Activated CD4-positive, alpha-beta memory T cell treated with anti-CD3 and anti-CD28 coated beads for 36 hours (primary cell): Measurements from ENCODE around the gene MTTP. TPM values are rescaled to one million over a fixed set of nuclear protein-coding genes. Genes with fewer than 3 reads are reported as not detected.
"Not testable (repeated sequence)": the region's sequence is repeated elsewhere in the genome, so short reads cannot be mapped to it uniquely, and the experiment has no call there.

Experiments used
- CTCF ChIA-PET: fragments of 350-600 bp; sonication (Branson Sonifier 250); formaldehyde crosslinking; loops from one replicate; lab custom pipeline; 2021; ENCODE audit warnings: antibody characterized with exemption, inconsistent platforms; lab: Charles Lee
- POLR2A ChIA-PET: fragments of 350-600 bp; sonication (Branson Sonifier 250); formaldehyde crosslinking; loops from one replicate; lab custom pipeline; 2021; ENCODE audit warnings: antibody characterized with exemption; lab: Charles Lee
- DNase-seq: peaks from one replicate; pipeline ENCODE4 v3.0.0-alpha.2; 2020
- H3K27ac Mint-ChIP-seq: one replicate; pipeline ENCODE4 v1.8.0; 2021; ENCODE audit warnings: mixed read lengths
- H3K27me3 Mint-ChIP-seq: one replicate; pipeline ENCODE4 v1.8.0; 2021; ENCODE audit warnings: mixed read lengths
- H3K36me3 Mint-ChIP-seq: one replicate; pipeline ENCODE4 v1.8.0; 2021; ENCODE audit warnings: mixed read lengths
- H3K4me1 Mint-ChIP-seq: one replicate; pipeline ENCODE4 v1.8.0; 2021; ENCODE audit warnings: low read depth, mixed read lengths
- H3K4me3 Mint-ChIP-seq: one replicate; pipeline ENCODE4 v1.8.0; 2021; ENCODE audit warnings: mild to moderate bottlenecking, mixed read lengths
- H3K9me3 Mint-ChIP-seq: one replicate; pipeline ENCODE4 v1.8.0; 2021; ENCODE audit warnings: mixed read lengths
- intact Hi-C: fragments of 100-400 bp; cut with micrococcal nuclease; formaldehyde crosslinking; loops from one replicate; pipeline ENCODE4 v1.15.1; 2023
- total RNA-seq, 2 experiments: library from RNA; stranded (reverse); gene quantifications; one replicate each; pipeline ENCODE4 v1.2.3, GENCODE V29; 2021

The MTTP gene
- total RNA-seq = not detected

DNA sequence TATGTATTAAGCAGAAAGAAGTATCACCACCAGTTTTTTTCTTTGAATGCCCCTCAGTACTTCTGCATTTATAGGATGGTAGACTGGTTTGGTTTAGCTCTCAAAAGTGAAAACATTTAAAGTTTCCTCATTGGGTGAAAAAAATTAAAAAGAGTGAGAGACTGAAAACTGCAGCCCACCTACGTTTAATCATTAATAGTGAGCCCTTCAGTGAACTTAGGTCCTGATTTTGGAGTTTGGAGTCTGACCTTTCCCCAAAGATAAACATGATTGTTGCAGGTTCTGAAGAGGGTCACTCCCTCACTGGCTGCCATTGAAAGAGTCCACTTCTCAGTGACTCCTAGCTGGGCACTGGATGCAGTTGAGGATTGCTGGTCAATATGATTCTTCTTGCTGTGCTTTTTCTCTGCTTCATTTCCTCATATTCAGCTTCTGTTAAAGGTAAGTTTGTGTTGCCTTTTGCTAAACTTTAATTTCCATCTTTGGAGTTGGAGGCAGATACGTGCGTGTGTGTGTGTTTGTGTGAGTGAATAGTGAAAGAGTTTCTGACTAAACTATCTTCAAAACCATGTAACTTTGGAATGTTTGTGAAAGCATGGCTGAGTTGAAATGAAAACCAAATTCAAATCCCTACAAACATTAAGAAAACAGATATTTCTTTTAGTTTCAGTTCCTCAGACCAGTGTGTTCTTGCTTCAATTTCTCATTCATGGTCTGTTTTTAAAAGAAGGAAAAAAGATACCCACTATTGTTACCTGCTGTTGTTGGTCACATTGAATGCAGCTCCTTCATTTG is at the start of gene MTTP:
Gene MTTP, plus strand, starts transcription at position 295 of the 795 bp plus-strand sequence. Its CDS starts 86 bp downstream, at position 381.
- Mint-ChIP-seq H3K9me3 (no peaks in the 10 kb centered on the region), H3K36me3 (no peaks in the 10 kb centered on the region), H3K27me3 (peaks cover 20% of the 10 kb centered on the region), H3K4me1 (no peaks in the 10 kb centered on the region), H3K4me3 (no peak within 1 kb of the TSS), H3K27ac (no peak within 1 kb of the TSS)
- CTCF ChIA-PET = no interaction called here
- DNase-seq = no peak
- intact Hi-C loops = no loop called here
- POLR2A ChIA-PET = no interaction called here

DNA sequence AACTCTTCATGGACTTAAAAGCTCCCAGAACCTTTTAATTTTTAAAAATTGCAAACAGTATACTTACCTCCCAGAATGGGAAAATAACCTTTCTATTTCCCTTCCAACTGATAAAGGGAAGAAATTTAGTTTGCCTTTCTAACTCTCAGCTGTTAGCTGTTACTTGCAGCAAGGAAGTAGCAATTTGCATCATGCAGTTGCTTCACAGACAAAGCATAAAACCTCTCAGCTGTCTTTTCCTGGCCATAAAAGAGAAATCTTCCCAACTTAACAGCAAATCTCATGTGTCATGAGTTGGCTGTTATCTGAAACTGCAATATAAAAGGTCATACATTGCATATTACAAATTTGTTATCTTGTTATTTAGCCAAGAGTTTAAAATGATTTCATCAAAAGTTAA is 45.4 kb upstream of the MTTP start:
- Mint-ChIP-seq H3K36me3 (no peaks in the 10 kb centered on the region), H3K27ac (no peak overlapping the region)

DNA sequence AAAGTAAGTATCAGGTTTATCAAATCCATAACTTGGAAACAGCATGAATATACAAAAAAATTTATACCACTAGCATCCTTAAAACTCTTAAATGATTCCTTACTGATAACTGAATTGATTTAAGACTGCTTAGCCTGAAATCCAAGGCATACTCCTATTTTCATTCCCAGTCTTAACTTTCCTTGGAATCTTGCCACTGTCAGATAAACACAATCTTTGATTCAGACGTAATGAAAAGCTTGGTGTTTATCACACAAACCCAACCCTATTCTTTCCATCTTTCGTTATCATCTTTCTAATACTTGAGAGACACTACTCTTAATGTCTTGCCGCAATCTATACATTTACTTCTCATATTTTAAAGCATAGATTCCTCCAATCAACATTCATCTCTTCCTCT is 44.7 kb upstream of the MTTP start:
- no peak overlapping the region for H3K4me3 Mint-ChIP-seq
- POLR2A ChIA-PET = no interaction called here
- no peaks in the 10 kb centered on the region for H3K4me1 Mint-ChIP-seq
- peaks cover 8% of the 10 kb centered on the region for H3K27me3 Mint-ChIP-seq
- H3K27ac Mint-ChIP-seq = no peak overlapping the region
- DNase-seq = no peak
- H3K36me3 Mint-ChIP-seq = no peaks in the 10 kb centered on the region
- intact Hi-C loops = no loop called here
- CTCF ChIA-PET = no interaction called here
- no peaks in the 10 kb centered on the region for H3K9me3 Mint-ChIP-seq

More for the DNA sequence above, 45.4 kb upstream of the MTTP start:
- H3K4me3 Mint-ChIP-seq = no peak overlapping the region
- POLR2A ChIA-PET = interaction anchor here (0.7 kb wide), 1 partner anchor 26 kb away, joined by 4 read pairs; no protein-coding TSS in a partner anchor
- no peak for DNase-seq
- intact Hi-C loops = no loop called here
- H3K27me3 Mint-ChIP-seq = peaks cover 8% of the 10 kb centered on the region
- CTCF ChIA-PET = interaction anchor here (0.7 kb wide), 1 partner anchor 280 kb away, joined by 3 read pairs; no protein-coding TSS in a partner anchor
- H3K9me3 Mint-ChIP-seq = no peaks in the 10 kb centered on the region
- no peaks in the 10 kb centered on the region for H3K4me1 Mint-ChIP-seq

DNA sequence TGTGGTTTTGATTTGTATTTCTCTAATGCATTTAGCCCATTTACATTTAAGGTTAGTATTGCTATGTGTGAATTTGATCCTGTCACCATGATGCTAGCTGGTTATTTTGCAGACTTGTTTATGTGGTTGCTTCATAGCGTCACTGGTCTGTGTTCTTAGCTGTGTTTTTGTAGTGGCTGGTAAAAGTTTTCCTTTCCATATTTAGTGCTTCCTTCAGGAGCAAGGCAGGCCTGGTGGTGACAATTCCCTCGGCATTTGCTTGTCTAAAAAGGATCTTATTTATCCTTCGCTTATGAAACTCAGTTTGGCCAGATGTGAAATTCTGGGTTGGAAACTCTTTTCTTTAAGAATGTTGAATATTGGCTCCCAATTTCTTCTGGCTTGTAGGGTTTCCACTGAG is 39.9 kb upstream of the MTTP start:
- H3K4me1 Mint-ChIP-seq, H3K4me3 Mint-ChIP-seq, H3K9me3 Mint-ChIP-seq, DNase-seq, intact Hi-C loops, H3K27ac Mint-ChIP-seq, POLR2A ChIA-PET, H3K27me3 Mint-ChIP-seq, CTCF ChIA-PET, H3K36me3 Mint-ChIP-seq: not testable (repeated sequence)

DNA sequence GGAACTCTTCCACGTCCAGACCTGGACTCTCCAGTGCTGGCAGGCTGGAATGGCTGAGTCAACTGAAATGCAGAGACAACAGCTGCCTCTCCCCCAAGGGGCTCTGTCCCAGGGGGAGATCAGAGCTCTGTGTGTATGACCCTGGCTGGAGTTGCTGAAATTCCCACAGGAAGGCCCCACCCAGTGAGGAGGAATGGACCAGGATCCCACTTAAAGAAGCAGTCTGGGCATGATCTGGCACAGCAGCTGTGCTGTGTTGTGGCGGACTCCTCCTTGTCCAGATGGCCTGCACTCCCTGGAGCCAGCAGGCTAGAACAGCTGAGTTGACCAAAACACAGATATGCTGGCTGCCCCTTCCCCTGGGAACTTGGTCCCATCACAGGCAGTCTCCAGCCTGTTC is 38.4 kb upstream of the MTTP start:
- ChIA-PET POLR2A (no interaction called here), CTCF (interaction anchor here (0.6 kb wide), 1 partner anchor 126 kb away, joined by 3 read pairs; no protein-coding TSS in a partner anchor)
- Mint-ChIP-seq H3K36me3 (no peaks in the 10 kb centered on the region), H3K4me1 (no peaks in the 10 kb centered on the region), H3K4me3 (no peak overlapping the region), H3K27me3 (peaks cover 9% of the 10 kb centered on the region), H3K27ac (no peak overlapping the region), H3K9me3 (no peaks in the 10 kb centered on the region)
- intact Hi-C loops = no loop called here
- DNase-seq = no peak

DNA sequence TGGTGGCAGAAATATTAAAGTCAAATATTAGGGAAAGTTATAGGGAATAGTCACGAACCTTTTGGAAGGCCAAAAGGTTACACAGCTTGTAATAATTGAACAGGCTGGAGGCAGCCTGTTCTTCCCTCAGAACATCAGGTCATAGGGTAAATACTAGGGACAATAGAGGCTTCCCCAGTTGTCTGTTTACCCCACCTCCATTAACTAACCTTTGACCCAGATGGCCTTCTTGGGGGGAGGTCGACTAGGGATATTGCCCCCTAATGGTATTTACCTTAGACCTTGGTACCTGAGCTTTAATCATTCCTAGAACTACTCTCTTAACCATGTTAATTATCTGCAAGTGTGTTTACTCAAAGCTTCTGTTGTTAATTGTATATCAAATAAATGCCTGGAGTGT is 37.8 kb upstream of the MTTP start:
- H3K9me3 Mint-ChIP-seq = no peaks in the 10 kb centered on the region
- ChIA-PET CTCF (no interaction called here), POLR2A (no interaction called here)
- intact Hi-C loops = no loop called here
- H3K4me1 Mint-ChIP-seq = no peaks in the 10 kb centered on the region
- no peak for DNase-seq
- H3K36me3 Mint-ChIP-seq = no peaks in the 10 kb centered on the region
- H3K4me3 Mint-ChIP-seq = no peak overlapping the region
- H3K27ac Mint-ChIP-seq = no peak overlapping the region
- H3K27me3 Mint-ChIP-seq = peaks cover 9% of the 10 kb centered on the region

DNA sequence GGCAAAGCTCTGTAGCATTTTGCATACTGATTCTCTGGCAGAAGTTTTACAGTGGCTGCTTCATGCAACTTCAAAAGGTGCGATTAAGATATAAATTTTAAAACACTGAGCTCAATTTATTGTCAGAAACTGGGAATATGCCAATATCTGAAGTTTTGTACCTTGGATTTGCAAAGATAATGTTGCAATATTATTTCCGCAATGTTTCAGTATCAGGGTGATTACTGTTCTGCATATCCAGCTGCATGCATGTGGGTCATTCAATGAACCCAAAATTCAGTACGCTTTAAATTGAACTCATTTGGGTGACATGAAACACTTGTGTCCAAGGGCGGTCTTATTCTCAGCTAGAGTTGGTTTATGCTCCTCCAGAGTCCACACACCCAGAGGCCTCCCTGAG is 37.0 kb upstream of the MTTP start:
- H3K4me1 Mint-ChIP-seq = no peaks in the 10 kb centered on the region
- ChIA-PET POLR2A (no interaction called here), CTCF (no interaction called here)
- intact Hi-C loops = no loop called here
- H3K36me3 Mint-ChIP-seq = no peaks in the 10 kb centered on the region
- peaks cover under 1% of the 10 kb centered on the region for H3K9me3 Mint-ChIP-seq
- H3K4me3 Mint-ChIP-seq = no peak overlapping the region
- no peak overlapping the region for H3K27ac Mint-ChIP-seq
- peaks cover 6% of the 10 kb centered on the region for H3K27me3 Mint-ChIP-seq
- no peak for DNase-seq

DNA sequence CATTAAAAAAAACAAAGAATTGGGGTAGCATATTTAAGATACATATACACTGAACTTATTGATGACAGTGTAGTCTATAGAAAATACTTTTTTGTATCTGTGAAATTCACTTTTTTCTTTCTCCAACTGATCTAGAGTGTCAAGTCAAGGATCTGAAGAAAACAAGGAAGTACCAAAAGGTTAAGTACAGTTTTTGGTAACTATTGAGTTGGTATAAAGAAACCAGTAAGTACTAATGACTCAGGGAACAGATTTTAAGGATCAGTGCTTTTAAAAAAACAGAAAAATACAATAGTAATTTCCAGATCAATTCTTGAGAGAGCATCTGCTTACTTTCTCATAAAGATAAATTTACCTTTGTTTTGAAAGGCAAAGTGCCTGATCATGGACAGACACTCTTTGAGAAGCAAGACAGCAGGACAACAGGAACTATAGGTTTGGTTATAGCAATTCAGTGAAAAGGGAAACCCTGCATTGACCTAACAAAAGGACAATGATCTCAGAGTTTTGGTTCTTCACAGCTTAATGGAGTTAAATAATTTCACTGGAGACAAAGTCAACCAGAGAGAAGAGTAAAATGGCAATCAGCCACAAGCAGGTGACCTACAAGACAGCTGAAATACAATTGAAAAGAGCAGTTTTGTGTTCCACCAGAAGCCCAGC is 34.2 kb upstream of the MTTP start:
- Mint-ChIP-seq H3K27ac (no peak overlapping the region), H3K4me1 (no peaks in the 10 kb centered on the region), H3K36me3 (no peaks in the 10 kb centered on the region), H3K27me3 (peaks cover 1% of the 10 kb centered on the region), H3K4me3 (no peak overlapping the region), H3K9me3 (peaks cover 9% of the 10 kb centered on the region)
- DNase-seq = no peak
- ChIA-PET POLR2A (no interaction called here), CTCF (no interaction called here)
- intact Hi-C loops = no loop called here

DNA sequence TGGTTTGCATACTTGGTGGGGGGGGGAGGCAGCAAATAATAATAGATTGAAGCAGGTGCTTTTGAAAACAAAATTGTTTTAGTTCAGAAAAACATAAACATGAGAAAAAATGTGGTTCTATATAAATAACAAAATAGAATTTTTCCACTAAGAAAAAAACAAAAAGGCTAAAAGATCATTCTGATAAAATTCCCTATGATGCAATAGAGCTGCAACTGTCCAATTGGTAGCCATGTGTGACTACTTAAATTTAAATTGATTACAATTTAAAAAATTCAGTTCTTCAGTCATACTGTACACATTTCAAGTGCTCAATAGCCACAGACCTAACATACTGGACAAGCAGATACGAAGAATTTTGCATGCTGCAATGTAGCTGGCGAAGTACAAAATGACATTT is 21.8 kb upstream of the MTTP start:
- Mint-ChIP-seq H3K27me3 (no peaks in the 10 kb centered on the region), H3K9me3 (no peaks in the 10 kb centered on the region), H3K27ac (no peak overlapping the region), H3K36me3 (peaks cover 6% of the 10 kb centered on the region), H3K4me1 (no peaks in the 10 kb centered on the region), H3K4me3 (no peak overlapping the region)
- ChIA-PET POLR2A (no interaction called here), CTCF (no interaction called here)
- no peak for DNase-seq
- intact Hi-C loops = no loop called here

DNA sequence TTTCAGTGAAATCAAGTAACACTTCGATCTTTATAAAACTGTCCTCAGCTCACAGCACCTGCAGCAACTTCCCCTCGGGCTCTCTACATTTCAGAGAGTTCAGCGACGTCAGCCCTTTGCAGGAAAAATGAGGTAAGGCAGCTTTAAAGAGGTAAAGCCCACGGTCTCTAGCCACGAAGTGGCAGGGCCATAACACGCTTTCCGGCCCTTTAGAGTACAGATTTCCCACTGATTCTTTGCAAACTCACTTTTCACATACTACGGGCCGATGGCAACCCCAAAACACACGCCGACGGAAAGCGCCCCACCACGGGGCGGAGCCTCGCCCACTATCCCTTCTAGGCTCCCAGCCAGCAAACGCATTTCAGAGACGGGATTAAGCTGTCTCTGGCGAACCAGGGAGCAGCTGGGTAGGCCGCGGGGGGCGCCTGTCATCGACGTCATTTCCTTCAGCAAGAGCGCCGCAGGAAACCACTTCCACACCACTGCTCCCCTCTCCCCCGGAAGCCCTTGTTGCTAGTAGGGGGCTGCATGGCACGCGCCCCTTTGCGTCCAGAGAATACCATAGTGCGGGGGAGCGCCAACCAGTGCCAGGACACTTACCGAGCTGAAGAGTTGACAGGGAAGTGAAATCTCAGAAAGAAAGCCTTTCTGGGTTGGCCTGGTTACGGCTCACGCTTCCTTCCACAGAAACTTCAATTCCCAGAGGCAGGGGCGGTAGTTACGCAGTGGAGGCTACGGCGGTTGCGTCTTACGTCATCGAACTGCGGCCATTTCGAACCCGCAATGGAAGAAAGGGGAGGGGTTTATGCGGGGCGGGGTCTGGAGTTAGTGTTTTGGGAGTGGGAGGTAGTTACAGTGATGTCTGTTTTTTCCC is 11.1 kb upstream of the MTTP start, which contains the start of gene TRMT10A:
Gene TRMT10A, minus strand, starts transcription at position 730 of the 877 bp plus-strand sequence. CDS start 4,701 bp downstream, outside the sequence.
- Mint-ChIP-seq H3K27me3 (peaks cover 7% of the 10 kb centered on the region), H3K4me1 (peaks cover 6% of the 10 kb centered on the region), H3K36me3 (no peaks in the 10 kb centered on the region), H3K27ac (peak within 1 kb of the TSS; percentile 98), H3K9me3 (no peaks in the 10 kb centered on the region), H3K4me3 (peak within 1 kb of the TSS; percentile 93)
- DNase-seq = peak; percentile 98
- ChIA-PET POLR2A (interaction anchor here (0.6 to 1.5 kb wide), 9 partner anchors 246 to 1056 kb away, joined by 3 to 7 read pairs (median 4); partner anchors contain the start of genes ADH5, H2AZ1 and LAMTOR3), CTCF (interaction anchor here (0.6 to 2.4 kb wide), 13 partner anchors 12 to 530 kb away, joined by 3 to 35 read pairs (median 4); partner anchors contain the start of genes DAPP1, DNAJB14 and LAMTOR3)
- intact Hi-C loops = loop anchor here (1.0 to 10.0 kb wide), 13 partner anchors 55 to 1421 kb away; partner anchors contain the start of genes DAPP1, EIF4E, LAMTOR3 and RAP1GDS1

DNA sequence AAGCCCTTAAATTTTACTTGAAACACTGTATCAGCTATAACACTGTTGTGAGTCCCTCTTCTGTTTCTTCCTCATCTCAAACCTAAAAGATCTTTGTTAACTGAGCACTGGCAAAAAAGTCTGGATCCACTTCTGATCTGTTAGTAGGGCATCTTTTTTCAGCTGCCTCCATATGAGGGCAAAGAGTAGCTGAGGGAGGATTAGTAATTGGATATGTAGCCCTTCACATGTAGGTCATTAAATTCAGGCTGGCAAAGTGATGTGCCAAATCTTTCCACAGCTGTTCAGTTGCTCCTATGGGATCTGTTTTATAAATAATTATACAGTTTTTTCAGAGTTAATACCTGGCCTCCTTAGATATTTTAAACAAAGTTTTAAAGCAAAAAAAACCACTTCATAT is 9.7 kb upstream of the MTTP start:
- H3K27me3 Mint-ChIP-seq = peaks cover 7% of the 10 kb centered on the region
- no peak for DNase-seq
- ChIA-PET POLR2A (no interaction called here), CTCF (interaction anchor here (2.4 kb wide), 1 partner anchor 244 kb away, joined by 35 read pairs; no protein-coding TSS in a partner anchor)
- H3K4me1 Mint-ChIP-seq = peaks cover 6% of the 10 kb centered on the region
- no peaks in the 10 kb centered on the region for H3K9me3 Mint-ChIP-seq
- H3K36me3 Mint-ChIP-seq = no peaks in the 10 kb centered on the region
- intact Hi-C loops = loop anchor here (1.0 to 10.0 kb wide), 5 partner anchors 147 to 1423 kb away; partner anchors contain the start of genes RAP1GDS1, STPG2 and TSPAN5
- no peak overlapping the region for H3K27ac Mint-ChIP-seq
- H3K4me3 Mint-ChIP-seq = no peak overlapping the region
